AML-193 (cell line): ENCODE results near the gene OPTN.
"Not testable (repeated sequence)": the region's sequence is repeated elsewhere in the genome, so short reads cannot be mapped to it uniquely, and the experiment has no call there.

Experiments used
- DNase-seq, 2 experiments: peaks; one replicate each; lab custom pipeline; 2025; lab: John Stamatoyannopoulos, UW

The OPTN gene

GRCh38 chr10:13099666-13100348 is at the start of gene OPTN:
Gene OPTN (plus strand): TSS chr10:13100163. CDS start chr10:13109123, 8,960 bp downstream.
- DNase-seq, result no peak

- DNase-seq, result no peak
Observed at GRCh38 chr10:13051126-13051694, 48.8 kb upstream of the OPTN start.

- not testable (repeated sequence) for DNase-seq
Observed at GRCh38 chr10:13053208-13053607, 46.8 kb upstream of the OPTN start.

DNA sequence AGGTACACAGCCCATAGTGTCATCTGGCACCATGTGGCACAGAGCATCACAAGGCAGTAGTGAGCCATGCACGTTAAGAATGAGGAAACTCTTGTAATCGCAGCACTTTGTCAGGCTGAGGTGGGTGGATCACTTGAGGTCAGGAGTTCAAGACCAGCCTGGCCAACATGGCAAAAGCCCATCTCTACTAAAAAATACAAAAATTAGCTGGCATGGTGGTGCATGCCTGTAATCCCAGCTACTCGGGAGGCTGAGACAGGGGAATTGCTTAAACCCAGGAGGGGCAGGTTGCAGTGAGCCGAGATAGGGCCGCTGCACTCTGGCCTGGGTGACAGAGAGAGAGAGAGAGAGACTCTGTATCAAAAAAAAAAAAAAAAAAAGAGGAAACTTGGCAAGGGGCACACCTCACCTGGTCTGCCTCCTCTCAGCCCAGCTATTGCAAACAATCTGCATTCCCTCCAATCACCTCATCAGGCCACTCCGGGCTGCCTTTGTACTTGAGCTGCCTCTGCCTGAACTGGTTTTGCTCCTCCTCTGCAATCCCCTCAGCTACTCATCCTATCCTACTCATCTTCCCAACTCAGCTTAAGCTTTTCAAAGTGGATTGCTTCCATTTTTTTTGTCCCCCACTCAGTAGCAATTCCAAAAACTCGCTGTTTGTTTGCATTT is 46.0 kb upstream of the OPTN start:
- DNase-seq, result no peak

GRCh38 chr10:13054844-13055243 is 45.1 kb upstream of the OPTN start:
- no peak for DNase-seq

- no peak for DNase-seq
Observed at GRCh38 chr10:13056456-13057077, 43.4 kb upstream of the OPTN start.

- DNase-seq, result no peak
Observed at GRCh38 chr10:13062803-13063202, 37.2 kb upstream of the OPTN start.

- DNase-seq, result no peak
Observed at GRCh38 chr10:13066527-13066926, 33.4 kb upstream of the OPTN start.

GRCh38 chr10:13067431-13067830 is 32.5 kb upstream of the OPTN start:
- no peak for DNase-seq

- DNase-seq, result no peak
Observed at GRCh38 chr10:13068071-13068470, 31.9 kb upstream of the OPTN start.

DNA sequence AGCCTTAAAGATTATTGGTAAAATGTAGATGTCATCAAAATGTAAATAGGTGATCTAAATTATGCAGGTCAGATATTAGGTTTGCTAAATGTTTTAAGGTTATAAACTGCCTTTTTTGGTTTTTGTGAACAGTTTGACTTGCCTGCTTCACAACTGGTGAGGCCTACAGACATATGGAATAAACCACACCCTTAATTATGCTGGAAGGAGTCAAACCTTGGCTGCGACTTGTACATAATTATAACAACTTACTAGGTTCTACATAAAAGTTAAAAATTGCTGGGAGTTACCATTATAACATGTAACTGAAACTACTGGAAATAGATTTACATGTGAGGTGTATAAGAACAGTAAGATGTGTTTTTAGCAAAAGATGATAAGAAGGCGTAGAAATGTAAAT is 31.5 kb upstream of the OPTN start:
- no peak for DNase-seq

- no peak for DNase-seq
Observed at GRCh38 chr10:13072339-13072738, 27.6 kb upstream of the OPTN start.

DNA sequence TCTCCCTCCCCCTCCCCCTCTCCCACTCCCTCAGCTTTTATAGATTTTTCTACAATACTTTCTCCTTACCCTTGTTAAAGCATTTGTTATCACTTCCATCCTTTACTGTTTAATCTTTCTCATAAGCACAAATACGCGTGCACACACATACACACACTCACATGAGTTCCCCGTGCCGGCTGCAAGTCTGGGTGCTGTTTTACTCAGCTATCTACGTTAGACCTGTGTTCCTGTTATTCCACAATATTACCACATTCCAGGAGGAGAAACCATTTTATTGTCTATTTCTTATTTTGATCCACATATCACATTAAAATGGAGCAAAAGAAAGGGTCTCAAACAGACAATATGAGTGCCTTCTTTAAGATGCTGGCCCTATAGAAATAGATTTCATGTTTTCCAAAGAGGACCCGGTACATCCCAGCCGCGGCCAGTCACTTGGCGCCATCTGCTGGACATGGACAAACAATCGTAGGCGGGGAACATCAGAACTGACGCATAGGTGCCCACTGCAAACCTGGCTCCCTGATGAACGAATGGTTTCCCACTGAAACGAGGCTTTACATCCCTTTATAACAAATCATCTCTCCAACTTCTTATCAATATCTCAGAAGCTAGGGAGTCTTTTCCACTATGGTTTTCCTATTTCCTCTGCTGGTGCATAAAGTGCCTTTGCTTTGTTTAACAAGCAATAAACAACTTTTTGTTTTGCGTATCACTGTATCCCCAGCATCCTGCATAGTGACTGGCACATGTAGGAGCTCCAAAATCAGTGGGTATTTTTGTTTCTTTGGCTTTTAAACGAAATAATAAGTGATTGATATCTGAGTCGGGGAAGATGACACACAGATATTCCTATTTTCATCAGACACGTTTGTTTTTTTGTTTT is 25.2 kb upstream of the OPTN start:
- peak; percentile 43 to 49 for DNase-seq

GRCh38 chr10:13078912-13079775 is 20.8 kb upstream of the OPTN start:
- no peak for DNase-seq

- DNase-seq, result no peak
Observed at GRCh38 chr10:13079776-13080050, 20.2 kb upstream of the OPTN start.

GRCh38 chr10:13080643-13081042 is 19.3 kb upstream of the OPTN start:
- no peak for DNase-seq

- not testable (repeated sequence) for DNase-seq
Observed at GRCh38 chr10:13083700-13084099, 16.3 kb upstream of the OPTN start.

- DNase-seq, result no peak
Observed at GRCh38 chr10:13086056-13086455, 13.9 kb upstream of the OPTN start.

DNA sequence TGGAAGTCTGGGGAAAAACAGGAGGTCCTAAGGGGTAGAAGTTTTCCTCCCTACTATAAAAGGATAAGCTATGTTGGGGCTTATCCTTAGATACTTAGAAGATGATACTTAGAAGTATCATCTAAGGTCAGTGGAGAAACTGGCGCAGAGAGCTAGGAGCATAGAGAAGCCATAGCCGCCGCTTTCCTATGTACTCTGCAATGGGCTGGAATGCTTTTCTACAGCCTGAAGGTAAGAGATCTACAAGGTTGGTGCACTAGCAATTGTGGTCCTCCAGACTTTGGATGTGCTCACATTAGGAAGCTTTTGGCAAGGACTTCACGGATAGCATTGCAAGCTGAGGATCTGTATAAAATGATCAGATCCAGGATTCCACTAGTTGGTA is 12.4 kb upstream of the OPTN start:
- DNase-seq, result no peak

GRCh38 chr10:13087986-13088618 is 11.9 kb upstream of the OPTN start:
- DNase-seq, result no peak

DNA sequence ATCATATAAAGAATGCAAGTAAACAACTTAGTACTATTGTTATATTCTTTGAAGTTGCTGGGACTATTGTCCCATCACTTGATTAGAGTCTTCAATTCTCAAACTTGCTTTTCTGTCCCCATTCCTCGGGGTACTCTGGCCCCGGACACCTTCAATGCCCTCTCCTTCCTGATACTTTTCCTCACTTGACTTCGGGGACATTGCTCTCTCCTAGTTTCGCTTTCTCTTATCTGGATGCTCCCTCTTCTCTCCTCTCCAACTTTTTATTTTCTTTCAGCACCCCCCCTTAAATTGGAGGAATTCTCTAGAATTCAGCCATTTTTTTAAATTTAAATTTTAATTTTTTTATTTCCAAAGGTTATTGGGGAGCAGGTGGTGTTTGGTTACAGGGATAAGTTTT is 10.6 kb upstream of the OPTN start:
- DNase-seq, result no peak
